ENCODE results near the gene SETD1B.

- TF ChIP-seq, protein P1, sequence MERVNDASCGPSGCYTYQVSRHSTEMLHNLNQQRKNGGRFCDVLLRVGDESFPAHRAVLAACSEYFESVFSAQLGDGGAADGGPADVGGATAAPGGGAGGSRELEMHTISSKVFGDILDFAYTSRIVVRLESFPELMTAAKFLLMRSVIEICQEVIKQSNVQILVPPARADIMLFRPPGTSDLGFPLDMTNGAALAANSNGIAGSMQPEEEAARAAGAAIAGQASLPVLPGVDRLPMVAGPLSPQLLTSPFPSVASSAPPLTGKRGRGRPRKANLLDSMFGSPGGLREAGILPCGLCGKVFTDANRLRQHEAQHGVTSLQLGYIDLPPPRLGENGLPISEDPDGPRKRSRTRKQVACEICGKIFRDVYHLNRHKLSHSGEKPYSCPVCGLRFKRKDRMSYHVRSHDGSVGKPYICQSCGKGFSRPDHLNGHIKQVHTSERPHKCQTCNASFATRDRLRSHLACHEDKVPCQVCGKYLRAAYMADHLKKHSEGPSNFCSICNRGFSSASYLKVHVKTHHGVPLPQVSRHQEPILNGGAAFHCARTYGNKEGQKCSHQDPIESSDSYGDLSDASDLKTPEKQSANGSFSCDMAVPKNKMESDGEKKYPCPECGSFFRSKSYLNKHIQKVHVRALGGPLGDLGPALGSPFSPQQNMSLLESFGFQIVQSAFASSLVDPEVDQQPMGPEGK (CRISPR knock-in tag; IDR thresholded peaks at IDR 0.05; ENCODE audit: borderline replicate concordance) = no peak
- TF ChIP-seq ZNF70 (CRISPR knock-in tag; IDR thresholded peaks at IDR 0.05) (no peak), ARNTL (CRISPR knock-in tag; IDR thresholded peaks at IDR 0.05; ENCODE audit: borderline replicate concordance, low read depth) (no peak)
These were observed 45.9 kb downstream of the SETD1B start for GRCh38 chr12:121849665-121850064.
